K562 (cell line): ENCODE results near the gene SAE1. TPM values are rescaled to one million over a fixed set of nuclear protein-coding genes. Genes with fewer than 3 reads are reported as not detected.
A peak's percentile ranks its signal among the peaks of the same experiment; 100 is the strongest.

Experiments used
- E2F8 ChIP-seq: fragments of 450-650 bp; IDR thresholded peaks from 2 replicates; pipeline ENCODE4 v1.7.1; 2018; ENCODE audit warnings: mild to moderate bottlenecking, low read depth; ENCODE audit not compliant: partially characterized antibody
- GTF2B ChIP-seq: IDR thresholded peaks from 2 replicates; pipeline ENCODE4 v1.6.1; 2011; ENCODE audit not compliant: insufficient read length; ENCODE audit errors: extremely low read depth
- NRF1 ChIP-seq, 2 experiments: fragments of 450-650 bp; IDR thresholded peaks in 1 of 2; conservative IDR thresholded peaks in 1 of 2; 2 replicates each; pipeline ENCODE4 v1.6.1; 2014; ENCODE audit warnings: mild to moderate bottlenecking in 2 of 2
- polyA plus RNA-seq, 8 experiments: library from polyadenylated mRNA; depleted of rRNA in 4 of 8; stranded (reverse) in 5 of 8; unstranded in 3 of 8; fragments of >200 nt; fragmentation: Nextera tagmentation in 2 of 8; fragmentation: Illumina TruSeq in 1 of 8; extraction: Ambion mirVana in 2 of 8; extraction: Trizol in 1 of 8; gene quantifications; 2 replicates each; pipeline versions ENCODE4 v1.2.1 to v1.2.3, GENCODE V29; 2011 to 2014; ENCODE audit warnings: inconsistent platforms in 1 of 8, missing spikeins in 1 of 8
- total RNA-seq, 7 experiments: library from RNA; depleted of rRNA in 6 of 7; stranded (reverse); fragments of >200 nt in 6 of 7; fragmentation: Illumina TruSeq in 2 of 7; extraction: Trizol in 2 of 7; gene quantifications; 2 replicates each; pipeline versions ENCODE4 v1.2.1 to v1.2.3, GENCODE V29; 2011 to 2021; ENCODE audit warnings: low replicate concordance in 1 of 7
- TF ChIP-seq, protein P1 (sequence below), 2 experiments: fragments of 450-650 bp in 1 of 2; sonication (generic) in 1 of 2; formaldehyde crosslinking in 1 of 2; IDR thresholded peaks; 2 replicates each; pipeline versions ENCODE4 v1.7.1 to v1.9.0; 2016 to 2022; ENCODE audit warnings: inconsistent platforms in 1 of 2, mild to moderate bottlenecking in 1 of 2, missing genetic modification reagents in 1 of 2
- TF ChIP-seq, protein P2 (sequence below): sonication (generic); formaldehyde crosslinking; IDR thresholded peaks from 2 replicates; pipeline ENCODE4 v1.8.0; 2022; ENCODE audit warnings: mild to moderate bottlenecking, missing genetic modification reagents
- TF ChIP-seq, protein P3 (sequence below), 2 experiments: IDR thresholded peaks; 2 replicates each; pipeline ENCODE4 v1.6.1; 2012; ENCODE audit warnings: improper control_type of control experiment in 2 of 2, low read depth in 2 of 2, low read length in 2 of 2, borderline replicate concordance in 1 of 2

SAE1 gene
- total and polyA plus RNA-seq, 9 of the 15 experiments (the other 6 are each of a cell fraction or from before 2014, with no cell fraction given), result 82.8 to 299 (median 217) TPM

DNA sequence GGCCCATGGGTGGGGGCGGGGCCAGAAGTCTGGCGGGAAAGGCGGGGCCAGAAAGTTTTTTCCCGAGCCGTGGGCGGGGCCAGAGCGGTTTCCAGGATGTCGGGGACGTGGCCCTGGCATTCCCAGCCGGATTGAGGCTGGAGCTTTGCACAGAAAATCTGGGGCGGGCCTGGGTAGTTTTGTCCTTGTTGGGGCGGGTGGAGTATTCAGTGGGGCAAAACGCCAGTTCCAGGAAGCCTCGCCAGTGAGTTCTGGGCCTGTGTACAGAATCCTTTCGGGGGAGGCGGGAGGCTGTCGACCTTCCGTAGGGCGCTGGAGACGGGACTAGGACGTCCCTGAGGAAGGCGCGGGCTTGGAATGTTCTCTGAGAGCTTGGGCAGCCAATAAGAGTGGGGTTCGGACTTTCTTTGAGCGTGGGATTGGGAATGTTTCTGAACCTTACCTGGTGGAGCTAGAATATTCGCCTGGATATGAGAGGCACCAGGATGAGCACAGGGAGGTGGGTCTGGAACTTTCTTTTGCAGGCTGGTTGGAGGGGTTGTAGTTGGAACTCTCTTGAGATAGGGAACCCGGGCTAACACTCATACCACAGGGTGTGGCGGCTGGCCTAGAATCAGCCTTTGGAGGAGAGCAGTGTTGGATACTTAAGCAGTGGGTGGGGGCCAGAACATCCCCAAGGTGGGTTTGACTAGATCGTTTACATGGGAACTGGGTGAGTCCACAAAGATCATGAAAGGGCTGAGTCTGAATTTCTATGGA lies 127.0 kb downstream of the SAE1 start (continued):
- TF ChIP-seq, protein P1, sequence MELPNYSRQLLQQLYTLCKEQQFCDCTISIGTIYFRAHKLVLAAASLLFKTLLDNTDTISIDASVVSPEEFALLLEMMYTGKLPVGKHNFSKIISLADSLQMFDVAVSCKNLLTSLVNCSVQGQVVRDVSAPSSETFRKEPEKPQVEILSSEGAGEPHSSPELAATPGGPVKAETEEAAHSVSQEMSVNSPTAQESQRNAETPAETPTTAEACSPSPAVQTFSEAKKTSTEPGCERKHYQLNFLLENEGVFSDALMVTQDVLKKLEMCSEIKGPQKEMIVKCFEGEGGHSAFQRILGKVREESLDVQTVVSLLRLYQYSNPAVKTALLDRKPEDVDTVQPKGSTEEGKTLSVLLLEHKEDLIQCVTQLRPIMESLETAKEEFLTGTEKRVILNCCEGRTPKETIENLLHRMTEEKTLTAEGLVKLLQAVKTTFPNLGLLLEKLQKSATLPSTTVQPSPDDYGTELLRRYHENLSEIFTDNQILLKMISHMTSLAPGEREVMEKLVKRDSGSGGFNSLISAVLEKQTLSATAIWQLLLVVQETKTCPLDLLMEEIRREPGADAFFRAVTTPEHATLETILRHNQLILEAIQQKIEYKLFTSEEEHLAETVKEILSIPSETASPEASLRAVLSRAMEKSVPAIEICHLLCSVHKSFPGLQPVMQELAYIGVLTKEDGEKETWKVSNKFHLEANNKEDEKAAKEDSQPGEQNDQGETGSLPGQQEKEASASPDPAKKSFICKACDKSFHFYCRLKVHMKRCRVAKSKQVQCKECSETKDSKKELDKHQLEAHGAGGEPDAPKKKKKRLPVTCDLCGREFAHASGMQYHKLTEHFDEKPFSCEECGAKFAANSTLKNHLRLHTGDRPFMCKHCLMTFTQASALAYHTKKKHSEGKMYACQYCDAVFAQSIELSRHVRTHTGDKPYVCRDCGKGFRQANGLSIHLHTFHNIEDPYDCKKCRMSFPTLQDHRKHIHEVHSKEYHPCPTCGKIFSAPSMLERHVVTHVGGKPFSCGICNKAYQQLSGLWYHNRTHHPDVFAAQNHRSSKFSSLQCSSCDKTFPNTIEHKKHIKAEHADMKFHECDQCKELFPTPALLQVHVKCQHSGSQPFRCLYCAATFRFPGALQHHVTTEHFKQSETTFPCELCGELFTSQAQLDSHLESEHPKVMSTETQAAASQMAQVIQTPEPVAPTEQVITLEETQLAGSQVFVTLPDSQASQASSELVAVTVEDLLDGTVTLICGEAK (IDR thresholded peaks at IDR 0.05), result 0 out of 2 replicates have a peak, but pooled peaks have one; percentile 58
- TF ChIP-seq, protein P1 (CRISPR knock-in tag; IDR thresholded peaks at IDR 0.05), result no peak
- TF ChIP-seq, protein P2, sequence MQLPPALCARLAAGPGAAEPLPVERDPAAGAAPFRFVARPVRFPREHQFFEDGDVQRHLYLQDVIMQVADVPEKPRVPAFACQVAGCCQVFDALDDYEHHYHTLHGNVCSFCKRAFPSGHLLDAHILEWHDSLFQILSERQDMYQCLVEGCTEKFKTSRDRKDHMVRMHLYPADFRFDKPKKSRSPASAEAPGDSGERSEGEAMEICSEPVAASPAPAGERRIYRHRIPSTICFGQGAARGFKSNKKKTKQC (CRISPR knock-in tag), result peak; percentile 29; the same call in 1 of the 2 replicates
- TF ChIP-seq GTF2B (no peak), E2F8 (peak; percentile 77), NRF1 (conservative IDR thresholded peaks at IDR 0.05 in 1 of 2, IDR thresholded peaks at IDR 0.05 in 1 of 2) (0 out of 4 replicates have a peak, but pooled peaks of 1 of the 2 experiments have one; percentile 16)
- TF ChIP-seq, protein P3, sequence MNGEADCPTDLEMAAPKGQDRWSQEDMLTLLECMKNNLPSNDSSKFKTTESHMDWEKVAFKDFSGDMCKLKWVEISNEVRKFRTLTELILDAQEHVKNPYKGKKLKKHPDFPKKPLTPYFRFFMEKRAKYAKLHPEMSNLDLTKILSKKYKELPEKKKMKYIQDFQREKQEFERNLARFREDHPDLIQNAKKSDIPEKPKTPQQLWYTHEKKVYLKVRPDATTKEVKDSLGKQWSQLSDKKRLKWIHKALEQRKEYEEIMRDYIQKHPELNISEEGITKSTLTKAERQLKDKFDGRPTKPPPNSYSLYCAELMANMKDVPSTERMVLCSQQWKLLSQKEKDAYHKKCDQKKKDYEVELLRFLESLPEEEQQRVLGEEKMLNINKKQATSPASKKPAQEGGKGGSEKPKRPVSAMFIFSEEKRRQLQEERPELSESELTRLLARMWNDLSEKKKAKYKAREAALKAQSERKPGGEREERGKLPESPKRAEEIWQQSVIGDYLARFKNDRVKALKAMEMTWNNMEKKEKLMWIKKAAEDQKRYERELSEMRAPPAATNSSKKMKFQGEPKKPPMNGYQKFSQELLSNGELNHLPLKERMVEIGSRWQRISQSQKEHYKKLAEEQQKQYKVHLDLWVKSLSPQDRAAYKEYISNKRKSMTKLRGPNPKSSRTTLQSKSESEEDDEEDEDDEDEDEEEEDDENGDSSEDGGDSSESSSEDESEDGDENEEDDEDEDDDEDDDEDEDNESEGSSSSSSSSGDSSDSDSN (IDR thresholded peaks at IDR 0.05; ENCODE audit: borderline replicate concordance in 1 of 2, low read depth in 2 of 2, low read length in 2 of 2), result 0 out of 4 replicates have a peak, but pooled peaks of 1 of the 2 experiments have one; percentile 34
